KOPT-K1 (cell line): ENCODE measurements around the gene S100A6.

ENCODE experiments used
- H3K27ac ChIP-seq: fragments of 200-600 bp; sonication (generic); 2 replicates; pipeline ENCODE4 v1.5.1; 2016; ENCODE audit warnings: antibody characterized with exemption, mild to moderate bottlenecking, low read depth, low read length; ENCODE audit not compliant: poor library complexity, severe bottlenecking
- H3K36me3 ChIP-seq: fragments of 200-600 bp; sonication (generic); 2 replicates; pipeline ENCODE4 v1.5.1; 2017; ENCODE audit warnings: antibody characterized with exemption, mild to moderate bottlenecking, low read length, moderate library complexity; ENCODE audit not compliant: insufficient read depth
- H3K9me3 ChIP-seq: fragments of 200-600 bp; sonication (generic); 2 replicates; pipeline ENCODE4 v1.5.1; 2017; ENCODE audit warnings: antibody characterized with exemption, low read length, mild to moderate bottlenecking; ENCODE audit not compliant: insufficient read depth, poor library complexity, severe bottlenecking

S100A6 gene

GRCh38 chr1:153510984-153511410, 24.8 kb downstream of the S100A6 start:
- Histone ChIP-seq H3K36me3 (no peaks in the 10 kb centered on the region), H3K9me3 (no peaks in the 10 kb centered on the region), H3K27ac (no peak overlapping the region)

DNA sequence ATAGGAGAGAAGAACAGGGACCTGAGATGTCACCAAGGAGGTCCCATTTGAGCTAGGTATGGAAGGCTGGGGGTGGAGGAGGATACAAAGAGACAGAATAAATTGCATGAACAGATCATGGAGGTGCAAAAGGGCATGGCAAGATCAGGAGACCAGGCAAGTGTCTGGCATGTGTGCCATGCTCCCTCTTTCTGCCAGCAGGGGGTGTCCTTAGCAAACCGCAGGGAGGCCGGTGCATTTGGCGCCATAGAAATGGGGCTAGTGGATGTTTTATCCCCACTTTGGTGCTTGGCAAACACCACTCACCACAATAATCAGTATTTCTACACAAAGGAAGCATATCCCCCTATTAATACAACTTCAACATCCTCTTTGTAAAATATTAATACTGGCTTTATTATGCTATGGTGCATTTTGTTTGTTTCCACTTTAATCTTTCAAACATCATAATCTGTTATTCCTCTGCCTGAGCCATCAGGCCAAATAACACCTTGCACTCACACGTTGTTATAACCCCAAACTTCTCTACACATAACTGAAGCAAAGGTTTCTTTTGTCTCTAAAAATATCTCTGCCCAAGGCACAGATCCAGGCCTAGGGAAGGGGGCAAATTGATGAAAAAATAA, 25.9 kb downstream of the S100A6 start:
- H3K9me3 ChIP-seq: no peaks in the 10 kb centered on the region
- no peaks in the 10 kb centered on the region for H3K36me3 ChIP-seq
- no peak overlapping the region for H3K27ac ChIP-seq

- Histone ChIP-seq H3K36me3 (no peaks in the 10 kb centered on the region), H3K9me3 (no peaks in the 10 kb centered on the region), H3K27ac (no peak overlapping the region)
Measured at GRCh38 chr1:153509036-153509435, 26.8 kb downstream of the S100A6 start.

DNA sequence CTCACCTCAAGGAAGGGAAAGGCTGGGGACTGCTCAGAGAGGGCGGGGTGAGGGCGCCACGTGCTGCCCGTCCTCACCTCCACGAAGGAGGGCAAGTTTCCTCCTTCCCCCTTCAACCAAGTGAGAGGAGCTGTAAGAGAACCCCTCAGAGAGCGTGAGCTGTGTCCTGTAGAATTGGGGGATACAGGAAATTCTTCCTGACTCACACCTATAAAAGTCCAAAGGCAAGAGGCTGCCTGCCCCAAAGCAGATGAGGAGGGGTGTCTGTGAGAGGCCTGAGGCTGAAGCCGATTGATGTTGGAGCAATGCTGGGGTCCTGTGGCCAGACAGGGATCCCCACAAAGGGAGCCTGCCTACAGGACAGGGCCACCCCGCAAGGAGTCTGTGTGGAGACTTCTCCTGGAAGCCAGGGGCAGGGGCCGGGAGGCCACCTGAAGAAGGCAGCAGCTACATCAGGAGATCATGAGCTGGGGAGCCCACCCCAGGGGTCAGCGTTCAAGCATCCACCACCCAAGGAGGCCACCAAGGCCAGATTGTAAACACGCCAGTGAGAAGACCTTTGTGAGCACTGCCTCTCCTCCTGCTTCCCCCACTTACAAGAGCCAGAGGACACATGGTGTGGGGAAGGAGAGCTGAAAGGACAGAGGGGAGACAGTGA, 27.7 kb downstream of the S100A6 start:
- H3K27ac ChIP-seq: no peak overlapping the region
- no peaks in the 10 kb centered on the region for H3K36me3 ChIP-seq
- no peaks in the 10 kb centered on the region for H3K9me3 ChIP-seq

DNA sequence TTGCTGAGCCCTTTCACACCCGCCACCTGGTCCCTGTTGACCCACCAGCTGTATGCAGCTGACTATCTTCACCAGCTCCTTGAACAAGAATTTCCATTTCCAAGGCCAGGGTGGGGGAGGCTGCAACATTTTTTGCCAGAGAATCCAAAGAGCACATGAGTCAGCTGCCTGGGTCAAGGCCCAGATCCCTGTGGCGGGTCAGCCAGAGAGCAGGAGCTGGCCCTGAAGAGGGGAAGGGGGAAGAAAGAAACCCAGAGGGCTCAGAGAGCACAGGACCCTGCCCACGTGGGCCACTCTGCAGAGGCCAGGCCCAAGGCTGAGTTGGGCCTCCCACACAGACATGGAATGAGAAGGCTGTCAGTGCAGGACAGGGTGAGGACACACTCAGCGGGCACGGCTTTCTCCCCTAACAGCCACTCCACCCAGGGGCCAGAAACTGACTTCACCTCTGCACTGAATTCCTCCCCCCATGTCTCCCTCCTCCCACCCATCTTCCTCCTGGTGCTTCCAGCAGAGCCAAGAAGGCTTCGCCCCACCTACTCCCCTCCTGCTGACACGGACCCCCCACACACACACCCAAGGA, 28.9 kb downstream of the S100A6 start:
- Histone ChIP-seq H3K36me3 (no peaks in the 10 kb centered on the region), H3K27ac (no peak overlapping the region), H3K9me3 (no peaks in the 10 kb centered on the region)

DNA sequence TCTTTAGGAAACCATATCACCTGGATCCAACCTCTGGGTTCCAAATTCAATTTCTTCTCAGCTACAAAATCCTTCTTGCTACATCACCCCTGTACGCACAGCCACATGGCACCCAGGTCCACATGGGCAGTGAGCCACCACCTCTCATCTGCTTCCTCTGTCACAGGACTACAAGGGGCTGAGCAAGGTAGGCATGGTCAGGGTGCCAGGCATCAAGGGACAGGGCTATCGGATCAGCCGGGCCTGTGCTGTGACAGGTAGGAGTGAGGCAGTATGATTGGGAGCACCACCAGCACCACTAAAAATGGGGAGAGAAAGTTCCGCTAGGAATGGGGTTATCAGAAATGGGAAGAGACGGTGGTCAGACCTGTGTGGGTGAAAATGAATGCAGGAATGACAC, 29.4 kb downstream of the S100A6 start:
- Histone ChIP-seq H3K9me3 (no peaks in the 10 kb centered on the region), H3K36me3 (no peaks in the 10 kb centered on the region), H3K27ac (no peak overlapping the region)

GRCh38 chr1:153505576-153505975, 30.2 kb downstream of the S100A6 start:
- Histone ChIP-seq H3K9me3 (no peaks in the 10 kb centered on the region), H3K36me3 (no peaks in the 10 kb centered on the region), H3K27ac (no peak overlapping the region)

DNA sequence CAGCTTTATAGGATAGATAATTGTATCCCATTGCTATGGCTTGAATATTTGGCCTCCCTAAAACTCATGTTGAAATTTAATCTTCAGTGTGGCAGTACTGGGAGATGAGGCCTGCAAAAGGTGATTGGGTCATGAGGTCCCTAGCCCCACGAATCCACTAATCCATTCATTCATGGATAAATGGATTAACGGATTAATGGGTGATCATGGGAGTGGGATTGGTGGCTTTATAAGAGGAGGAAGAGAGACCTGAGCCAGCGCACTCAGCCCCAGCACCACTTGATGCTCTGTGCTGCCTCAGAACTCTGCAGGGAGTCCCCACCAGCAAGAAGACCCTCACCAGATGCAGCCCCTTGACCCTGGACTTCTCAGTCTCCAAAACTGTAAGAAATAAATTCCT, 32.0 kb downstream of the S100A6 start:
- Histone ChIP-seq H3K36me3 (no peaks in the 10 kb centered on the region), H3K27ac (no peak overlapping the region), H3K9me3 (no peaks in the 10 kb centered on the region)

GRCh38 chr1:153498746-153499145, 37.0 kb downstream of the S100A6 start:
- H3K27ac ChIP-seq: no peak overlapping the region
- no peaks in the 10 kb centered on the region for H3K9me3 ChIP-seq
- H3K36me3 ChIP-seq: no peaks in the 10 kb centered on the region

GRCh38 chr1:153495536-153495935, 40.3 kb downstream of the S100A6 start:
- Histone ChIP-seq H3K9me3 (no peaks in the 10 kb centered on the region), H3K27ac (no peak overlapping the region), H3K36me3 (no peaks in the 10 kb centered on the region)

GRCh38 chr1:153494976-153495535, 40.7 kb downstream of the S100A6 start:
- no peak overlapping the region for H3K27ac ChIP-seq
- no peaks in the 10 kb centered on the region for H3K36me3 ChIP-seq
- H3K9me3 ChIP-seq: no peaks in the 10 kb centered on the region

DNA sequence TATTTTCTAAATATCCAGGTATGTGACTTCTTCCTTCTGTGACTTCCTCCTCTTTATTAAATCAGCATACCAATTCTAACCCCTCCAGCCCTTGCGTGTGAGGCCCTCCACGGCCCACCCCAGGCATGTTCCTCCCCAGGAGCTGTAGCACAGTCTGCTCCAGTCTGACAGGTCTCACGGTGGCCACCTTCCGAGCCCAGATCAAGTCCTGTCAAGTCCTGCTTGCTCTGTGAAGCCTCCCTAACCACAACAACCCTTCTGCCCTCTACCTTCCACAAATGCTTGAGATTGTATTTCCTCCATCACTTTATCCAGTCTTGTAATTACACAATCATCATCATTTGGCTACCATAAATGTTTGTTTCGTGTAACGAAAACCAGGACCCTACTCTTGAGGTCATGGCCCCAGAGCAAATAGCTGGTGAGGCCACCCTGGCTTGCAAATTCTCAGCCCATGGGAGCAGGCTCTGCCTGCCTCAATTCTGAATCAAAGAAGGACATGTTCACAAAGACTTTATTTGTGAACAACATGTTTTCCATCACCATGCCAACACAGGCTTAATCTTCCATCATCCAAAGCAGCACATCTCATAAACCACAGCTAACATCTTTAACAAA, 42.3 kb downstream of the S100A6 start:
- H3K36me3 ChIP-seq: no peaks in the 10 kb centered on the region
- no peaks in the 10 kb centered on the region for H3K9me3 ChIP-seq
- no peak overlapping the region for H3K27ac ChIP-seq

GRCh38 chr1:153490272-153491051, 45.3 kb downstream of the S100A6 start:
- H3K27ac ChIP-seq: no peak overlapping the region
- no peaks in the 10 kb centered on the region for H3K36me3 ChIP-seq
- H3K9me3 ChIP-seq: no peaks in the 10 kb centered on the region

GRCh38 chr1:153488731-153489130, 47.1 kb downstream of the S100A6 start:
- Histone ChIP-seq H3K36me3 (no peaks in the 10 kb centered on the region), H3K27ac (no peak overlapping the region)

DNA sequence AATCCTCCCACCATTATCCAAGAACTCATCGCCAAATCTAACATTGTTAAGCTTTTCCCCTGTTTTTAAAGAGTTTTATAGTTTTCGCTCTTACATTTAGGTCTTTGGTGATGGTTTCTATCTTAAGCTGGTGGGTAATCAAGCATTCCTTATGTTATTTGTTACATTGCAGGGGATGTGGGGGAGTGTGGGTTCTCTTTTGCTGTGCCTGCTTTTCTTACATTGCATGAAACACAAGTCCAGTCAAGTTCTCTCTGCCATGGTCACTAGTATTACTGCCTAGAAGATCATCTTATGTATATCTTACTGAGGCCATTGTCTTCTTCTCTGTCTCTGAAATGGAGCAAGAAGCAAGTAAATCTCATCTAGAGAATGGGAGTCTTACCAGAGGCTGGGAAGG, 48.1 kb downstream of the S100A6 start:
- Histone ChIP-seq H3K9me3 (no peaks in the 10 kb centered on the region), H3K27ac (no peak overlapping the region), H3K36me3 (no peaks in the 10 kb centered on the region)

More at GRCh38 chr1:153488731-153489130, 47.1 kb downstream of the S100A6 start:
- no peaks in the 10 kb centered on the region for H3K9me3 ChIP-seq
